K562 (cell line): ENCODE data around the gene SUMF2. TPM values are rescaled to one million over a fixed set of nuclear protein-coding genes. Genes with fewer than 3 reads are reported as not detected.

Source experiments
- CCNT2 ChIP-seq: IDR thresholded peaks from 2 replicates; pipeline ENCODE4 v1.6.1; 2011; ENCODE audit warnings: borderline replicate concordance, low read depth, mild to moderate bottlenecking, moderate library complexity, mixed read lengths, low read length; ENCODE audit not compliant: insufficient read length; ENCODE audit errors: extremely low read depth
- CTBP1 ChIP-seq: fragments of 450-650 bp; IDR thresholded peaks from 2 replicates; pipeline ENCODE4 v1.6.1; 2016; ENCODE audit warnings: borderline replicate concordance
- HEY1 ChIP-seq: fragments of 250-450 bp; sonication (Bioruptor Pico); IDR thresholded peaks from 2 replicates; pipeline ENCODE4 v1.5.0; 2020; ENCODE audit warnings: mild to moderate bottlenecking, moderate library complexity, borderline replicate concordance
- JUND ChIP-seq, 2 experiments: IDR thresholded peaks; 2 replicates in 1 of 2; 3 replicates in 1 of 2; pipeline ENCODE4 v1.6.1; 2011; ENCODE audit warnings: borderline replicate concordance in 2 of 2, low read depth in 2 of 2, low read length in 2 of 2, improper control_type of control experiment in 1 of 2, missing biosample characterization in 1 of 2, missing genetic modification characterization in 1 of 2, missing genetic modification reagents in 1 of 2
- KLF6 ChIP-seq: fragments of 250-450 bp; sonication (Bioruptor Pico); IDR thresholded peaks from 2 replicates; pipeline ENCODE4 v1.4.0; 2020; ENCODE audit warnings: mild to moderate bottlenecking, moderate library complexity, borderline replicate concordance
- NUFIP1 ChIP-seq: fragments of 450-650 bp; IDR thresholded peaks from 2 replicates; pipeline ENCODE4 v1.6.1; 2018; ENCODE audit not compliant: partially characterized antibody
- POLR2H ChIP-seq: IDR thresholded peaks from 2 replicates; pipeline ENCODE4 v1.6.1; 2016; ENCODE audit warnings: missing genetic modification characterization, low read depth, mild to moderate bottlenecking, control low read depth, missing compliant biosample characterization, moderate library complexity
- PRPF4 ChIP-seq: fragments of 200-400 bp; formaldehyde crosslinking; IDR thresholded peaks from one replicate; pipeline ENCODE4 v1.6.1; 2017; ENCODE audit warnings: low read length, low read depth, mild to moderate bottlenecking; ENCODE audit not compliant: insufficient read depth, poor library complexity, severe bottlenecking
- SIN3B ChIP-seq: fragments of 450-650 bp; IDR thresholded peaks from 2 replicates; pipeline ENCODE4 v1.6.1; 2017; ENCODE audit warnings: low read depth, mild to moderate bottlenecking, moderate library complexity
- TAF1 ChIP-seq: IDR thresholded peaks from 2 replicates; pipeline ENCODE4 v1.6.1; 2011; ENCODE audit warnings: mild to moderate bottlenecking, low read length, moderate library complexity; ENCODE audit not compliant: insufficient read depth, control insufficient read depth, severe bottlenecking; ENCODE audit errors: extremely low read depth
- ZNF274 ChIP-seq: IDR thresholded peaks from 2 replicates; pipeline ENCODE4 v1.6.1; 2011; ENCODE audit warnings: low read depth, mild to moderate bottlenecking, low read length, moderate library complexity, borderline replicate concordance
- ZNF316 ChIP-seq: fragments of 450-650 bp; IDR thresholded peaks from 2 replicates; pipeline ENCODE4 v1.6.1; 2016
- ZNF589 ChIP-seq: fragments of 200-800 bp; sonication (Bioruptor generic); IDR thresholded peaks from 2 replicates; pipeline ENCODE4 v1.6.1; 2016; ENCODE audit warnings: low read depth, missing genetic modification characterization, missing compliant biosample characterization
- polyA plus RNA-seq, 8 experiments: library from polyadenylated mRNA; depleted of rRNA in 4 of 8; stranded (reverse) in 5 of 8; unstranded in 3 of 8; fragments of >200 nt; fragmentation: Nextera tagmentation in 2 of 8; fragmentation: Illumina TruSeq in 1 of 8; extraction: Ambion mirVana in 2 of 8; extraction: Trizol in 1 of 8; gene quantifications; 2 replicates each; pipeline versions ENCODE4 v1.2.1 to v1.2.3, GENCODE V29; 2011 to 2014; ENCODE audit warnings: inconsistent platforms in 1 of 8, missing spikeins in 1 of 8
- total RNA-seq, 7 experiments: library from RNA; depleted of rRNA in 6 of 7; stranded (reverse); fragments of >200 nt in 6 of 7; fragmentation: Illumina TruSeq in 2 of 7; extraction: Trizol in 2 of 7; gene quantifications; 2 replicates each; pipeline versions ENCODE4 v1.2.1 to v1.2.3, GENCODE V29; 2011 to 2021; ENCODE audit warnings: low replicate concordance in 1 of 7
- TF ChIP-seq, protein P1 (sequence below), 3 experiments: IDR thresholded peaks in 2 of 3; conservative IDR thresholded peaks in 1 of 3; 2 replicates each; pipeline ENCODE4 v1.5.1; 2011 to 2012; ENCODE audit warnings: low read length in 3 of 3, mild to moderate bottlenecking in 3 of 3, control low read depth in 2 of 3, improper control_type of control experiment in 1 of 3, inconsistent platforms in 1 of 3, low read depth in 1 of 3, mixed read lengths in 1 of 3, moderate library complexity in 1 of 3; ENCODE audit not compliant: insufficient read depth in 2 of 3
- TF ChIP-seq, protein P2 (sequence below): fragments of 250-450 bp; sonication (Bioruptor Pico); IDR thresholded peaks from 2 replicates; pipeline ENCODE4 v1.4.0; 2020
- TF ChIP-seq, protein P3 (sequence below): sonication (generic); formaldehyde crosslinking; IDR thresholded peaks from 2 replicates; pipeline ENCODE4 v1.8.1; 2023; ENCODE audit warnings: mild to moderate bottlenecking, missing genetic modification reagents

SUMF2 gene
- total and polyA plus RNA-seq, 9 of the 15 experiments (the other 6 are each of a cell fraction or from before 2014, with no cell fraction given): 39.0 to 113 (median 67.7) TPM

DNA sequence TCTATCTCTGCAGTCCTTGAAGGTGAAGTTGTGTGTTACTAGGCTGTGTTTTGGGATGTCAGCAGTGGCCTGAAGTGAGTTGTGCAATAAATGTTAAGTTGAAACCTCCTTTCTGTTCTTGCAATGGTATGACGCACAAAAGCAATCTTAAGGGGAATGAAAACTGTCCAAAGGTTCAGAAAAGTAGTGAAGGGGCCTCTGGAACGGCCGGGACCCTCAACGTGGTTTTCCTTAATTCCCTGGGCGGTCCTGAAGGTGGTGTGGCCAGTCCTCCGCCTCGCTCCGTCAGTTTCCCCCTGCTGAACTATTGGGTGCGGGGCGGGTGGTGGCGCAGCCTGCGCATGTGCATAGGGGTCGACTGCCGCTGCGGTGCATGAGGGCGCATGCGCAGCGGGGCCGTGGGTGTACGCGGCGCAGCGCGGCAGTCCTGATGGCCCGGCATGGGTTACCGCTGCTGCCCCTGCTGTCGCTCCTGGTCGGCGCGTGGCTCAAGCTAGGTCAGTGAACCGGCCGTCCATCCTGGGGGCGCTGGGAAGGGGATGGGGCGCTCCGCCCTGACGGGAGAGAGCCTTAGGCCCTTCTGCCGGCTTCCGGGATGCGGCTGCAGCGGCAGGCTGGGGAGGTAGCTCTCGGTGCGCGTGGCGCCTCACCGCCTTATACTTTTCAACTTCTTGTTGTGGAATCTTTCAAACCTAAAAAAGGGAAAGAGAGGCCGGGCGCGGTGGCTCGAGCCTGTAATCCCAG, at the start of gene SUMF2 (continued):
- TF ChIP-seq JUND (IDR thresholded peaks at IDR 0.05; ENCODE audit: borderline replicate concordance, low read depth, low read length) (peak; percentile 14; the same call in 1 of the 2 replicates), JUND (tag; IDR thresholded peaks at IDR 0.05; ENCODE audit: borderline replicate concordance, low read depth, low read length) (peak; percentile 8; the same call in 1 of the 3 replicates), CCNT2 (peak; percentile 97), ZNF589 (peak; percentile 63; the same call in 1 of the 2 replicates), TAF1 (peak; percentile 74), HEY1 (CRISPR knock-in tag) (0 out of 2 replicates have a peak, but pooled peaks have one; percentile 22), SIN3B (peak; percentile 34; the same call in 1 of the 2 replicates), CTBP1 (peak; percentile 85), NUFIP1 (no peak), PRPF4 (no peak), POLR2H (tag) (peak; percentile 77), KLF6 (CRISPR knock-in tag) (no peak), ZNF274 (peak; percentile 38; the same call in 1 of the 2 replicates), ZNF316 (no peak)
- TF ChIP-seq, protein P1, sequence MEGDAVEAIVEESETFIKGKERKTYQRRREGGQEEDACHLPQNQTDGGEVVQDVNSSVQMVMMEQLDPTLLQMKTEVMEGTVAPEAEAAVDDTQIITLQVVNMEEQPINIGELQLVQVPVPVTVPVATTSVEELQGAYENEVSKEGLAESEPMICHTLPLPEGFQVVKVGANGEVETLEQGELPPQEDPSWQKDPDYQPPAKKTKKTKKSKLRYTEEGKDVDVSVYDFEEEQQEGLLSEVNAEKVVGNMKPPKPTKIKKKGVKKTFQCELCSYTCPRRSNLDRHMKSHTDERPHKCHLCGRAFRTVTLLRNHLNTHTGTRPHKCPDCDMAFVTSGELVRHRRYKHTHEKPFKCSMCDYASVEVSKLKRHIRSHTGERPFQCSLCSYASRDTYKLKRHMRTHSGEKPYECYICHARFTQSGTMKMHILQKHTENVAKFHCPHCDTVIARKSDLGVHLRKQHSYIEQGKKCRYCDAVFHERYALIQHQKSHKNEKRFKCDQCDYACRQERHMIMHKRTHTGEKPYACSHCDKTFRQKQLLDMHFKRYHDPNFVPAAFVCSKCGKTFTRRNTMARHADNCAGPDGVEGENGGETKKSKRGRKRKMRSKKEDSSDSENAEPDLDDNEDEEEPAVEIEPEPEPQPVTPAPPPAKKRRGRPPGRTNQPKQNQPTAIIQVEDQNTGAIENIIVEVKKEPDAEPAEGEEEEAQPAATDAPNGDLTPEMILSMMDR (IDR thresholded peaks at IDR 0.05 in 2 of 3, conservative IDR thresholded peaks at IDR 0.05 in 1 of 3; ENCODE audit: insufficient read depth in 2 of 3, low read depth in 1 of 3, low read length in 3 of 3): peak; percentile 25 to 32 (median 27); a peak in 3 of 6 replicates
- TF ChIP-seq, protein P2, sequence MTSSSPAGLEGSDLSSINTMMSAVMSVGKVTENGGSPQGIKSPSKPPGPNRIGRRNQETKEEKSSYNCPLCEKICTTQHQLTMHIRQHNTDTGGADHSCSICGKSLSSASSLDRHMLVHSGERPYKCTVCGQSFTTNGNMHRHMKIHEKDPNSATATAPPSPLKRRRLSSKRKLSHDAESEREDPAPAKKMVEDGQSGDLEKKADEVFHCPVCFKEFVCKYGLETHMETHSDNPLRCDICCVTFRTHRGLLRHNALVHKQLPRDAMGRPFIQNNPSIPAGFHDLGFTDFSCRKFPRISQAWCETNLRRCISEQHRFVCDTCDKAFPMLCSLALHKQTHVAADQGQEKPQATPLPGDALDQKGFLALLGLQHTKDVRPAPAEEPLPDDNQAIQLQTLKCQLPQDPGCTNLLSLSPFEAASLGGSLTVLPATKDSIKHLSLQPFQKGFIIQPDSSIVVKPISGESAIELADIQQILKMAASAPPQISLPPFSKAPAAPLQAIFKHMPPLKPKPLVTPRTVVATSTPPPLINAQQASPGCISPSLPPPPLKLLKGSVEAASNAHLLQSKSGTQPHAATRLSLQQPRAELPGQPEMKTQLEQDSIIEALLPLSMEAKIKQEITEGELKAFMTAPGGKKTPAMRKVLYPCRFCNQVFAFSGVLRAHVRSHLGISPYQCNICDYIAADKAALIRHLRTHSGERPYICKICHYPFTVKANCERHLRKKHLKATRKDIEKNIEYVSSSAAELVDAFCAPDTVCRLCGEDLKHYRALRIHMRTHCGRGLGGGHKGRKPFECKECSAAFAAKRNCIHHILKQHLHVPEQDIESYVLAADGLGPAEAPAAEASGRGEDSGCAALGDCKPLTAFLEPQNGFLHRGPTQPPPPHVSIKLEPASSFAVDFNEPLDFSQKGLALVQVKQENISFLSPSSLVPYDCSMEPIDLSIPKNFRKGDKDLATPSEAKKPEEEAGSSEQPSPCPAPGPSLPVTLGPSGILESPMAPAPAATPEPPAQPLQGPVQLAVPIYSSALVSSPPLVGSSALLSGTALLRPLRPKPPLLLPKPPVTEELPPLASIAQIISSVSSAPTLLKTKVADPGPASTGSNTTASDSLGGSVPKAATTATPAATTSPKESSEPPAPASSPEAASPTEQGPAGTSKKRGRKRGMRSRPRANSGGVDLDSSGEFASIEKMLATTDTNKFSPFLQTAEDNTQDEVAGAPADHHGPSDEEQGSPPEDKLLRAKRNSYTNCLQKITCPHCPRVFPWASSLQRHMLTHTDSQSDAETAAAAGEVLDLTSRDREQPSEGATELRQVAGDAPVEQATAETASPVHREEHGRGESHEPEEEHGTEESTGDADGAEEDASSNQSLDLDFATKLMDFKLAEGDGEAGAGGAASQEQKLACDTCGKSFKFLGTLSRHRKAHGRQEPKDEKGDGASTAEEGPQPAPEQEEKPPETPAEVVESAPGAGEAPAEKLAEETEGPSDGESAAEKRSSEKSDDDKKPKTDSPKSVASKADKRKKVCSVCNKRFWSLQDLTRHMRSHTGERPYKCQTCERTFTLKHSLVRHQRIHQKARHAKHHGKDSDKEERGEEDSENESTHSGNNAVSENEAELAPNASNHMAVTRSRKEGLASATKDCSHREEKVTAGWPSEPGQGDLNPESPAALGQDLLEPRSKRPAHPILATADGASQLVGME: no peak
- TF ChIP-seq, protein P3, sequence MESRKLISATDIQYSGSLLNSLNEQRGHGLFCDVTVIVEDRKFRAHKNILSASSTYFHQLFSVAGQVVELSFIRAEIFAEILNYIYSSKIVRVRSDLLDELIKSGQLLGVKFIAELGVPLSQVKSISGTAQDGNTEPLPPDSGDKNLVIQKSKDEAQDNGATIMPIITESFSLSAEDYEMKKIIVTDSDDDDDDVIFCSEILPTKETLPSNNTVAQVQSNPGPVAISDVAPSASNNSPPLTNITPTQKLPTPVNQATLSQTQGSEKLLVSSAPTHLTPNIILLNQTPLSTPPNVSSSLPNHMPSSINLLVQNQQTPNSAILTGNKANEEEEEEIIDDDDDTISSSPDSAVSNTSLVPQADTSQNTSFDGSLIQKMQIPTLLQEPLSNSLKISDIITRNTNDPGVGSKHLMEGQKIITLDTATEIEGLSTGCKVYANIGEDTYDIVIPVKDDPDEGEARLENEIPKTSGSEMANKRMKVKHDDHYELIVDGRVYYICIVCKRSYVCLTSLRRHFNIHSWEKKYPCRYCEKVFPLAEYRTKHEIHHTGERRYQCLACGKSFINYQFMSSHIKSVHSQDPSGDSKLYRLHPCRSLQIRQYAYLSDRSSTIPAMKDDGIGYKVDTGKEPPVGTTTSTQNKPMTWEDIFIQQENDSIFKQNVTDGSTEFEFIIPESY (CRISPR knock-in tag): no peak
